Activated CD4-positive, CD25-positive, alpha-beta regulatory T cell treated with anti-CD3 and anti-CD28 coated beads, Interleukin-2, amount 50 U/mL, for 72 hours (primary cell): ENCODE results near the gene PIM2.

Source experiments
- DNase-seq: peaks from one replicate; pipeline ENCODE4 v3.0.0; 2021

Gene PIM2

DNA sequence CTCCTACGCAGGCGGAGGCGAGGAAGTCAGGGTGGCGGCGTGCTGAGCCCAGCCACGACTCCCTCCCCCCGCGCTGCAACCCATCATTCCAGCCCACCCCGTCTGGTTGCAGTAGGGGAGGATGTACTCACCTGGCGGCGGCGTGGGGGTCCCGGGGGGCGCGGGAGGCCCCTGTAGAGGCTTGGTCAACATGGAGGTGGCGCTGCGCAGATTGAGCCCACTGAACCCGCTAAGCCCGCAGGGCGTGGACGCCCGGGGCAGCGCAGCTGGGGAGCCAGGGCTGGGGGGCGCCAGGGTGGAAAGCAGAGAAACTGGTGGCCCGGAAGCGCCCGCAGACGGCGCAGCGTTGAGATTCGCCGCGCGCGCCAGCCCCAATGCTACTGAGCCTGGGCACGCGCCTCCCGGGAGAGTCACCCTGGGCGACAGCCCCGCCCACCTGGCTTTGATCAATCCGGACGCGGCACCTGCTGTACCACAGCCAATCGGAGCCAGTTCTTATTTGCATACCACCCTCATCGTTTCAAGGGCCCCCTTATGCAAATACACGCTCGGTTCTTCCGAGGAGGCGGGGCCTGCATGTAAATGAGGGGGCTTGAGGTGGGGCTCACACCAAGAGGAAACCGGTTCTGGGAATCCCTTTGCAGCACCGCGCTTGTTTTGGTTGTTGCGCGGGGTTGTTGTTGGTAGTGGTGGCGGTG, at the start of gene PIM2:
PIM2 (minus strand) TSS at position 382 of the 698 bp plus-strand sequence; CDS start at position 192, 190 bp downstream.
- DNase-seq: peak; percentile 89

DNA sequence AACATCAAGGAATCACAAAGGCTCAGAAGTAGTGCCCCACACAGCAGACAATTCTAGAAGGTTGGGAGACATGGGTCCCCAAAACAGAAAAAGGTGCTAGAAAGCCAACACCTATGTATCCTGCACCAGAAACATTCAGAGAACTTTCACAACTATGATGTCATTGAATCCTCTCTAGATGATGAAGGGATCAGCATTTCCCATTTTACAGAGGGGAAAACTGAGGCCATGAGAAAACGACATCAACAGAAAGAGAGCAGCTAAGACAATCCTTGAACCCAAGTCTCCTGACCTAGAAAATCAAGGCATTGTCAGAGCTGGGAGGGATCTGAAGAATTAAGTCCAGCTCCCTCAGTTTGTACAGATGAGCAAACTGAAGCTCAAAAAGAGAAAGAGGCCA, 49.6 kb upstream of the PIM2 start:
- DNase-seq: no peak

DNA sequence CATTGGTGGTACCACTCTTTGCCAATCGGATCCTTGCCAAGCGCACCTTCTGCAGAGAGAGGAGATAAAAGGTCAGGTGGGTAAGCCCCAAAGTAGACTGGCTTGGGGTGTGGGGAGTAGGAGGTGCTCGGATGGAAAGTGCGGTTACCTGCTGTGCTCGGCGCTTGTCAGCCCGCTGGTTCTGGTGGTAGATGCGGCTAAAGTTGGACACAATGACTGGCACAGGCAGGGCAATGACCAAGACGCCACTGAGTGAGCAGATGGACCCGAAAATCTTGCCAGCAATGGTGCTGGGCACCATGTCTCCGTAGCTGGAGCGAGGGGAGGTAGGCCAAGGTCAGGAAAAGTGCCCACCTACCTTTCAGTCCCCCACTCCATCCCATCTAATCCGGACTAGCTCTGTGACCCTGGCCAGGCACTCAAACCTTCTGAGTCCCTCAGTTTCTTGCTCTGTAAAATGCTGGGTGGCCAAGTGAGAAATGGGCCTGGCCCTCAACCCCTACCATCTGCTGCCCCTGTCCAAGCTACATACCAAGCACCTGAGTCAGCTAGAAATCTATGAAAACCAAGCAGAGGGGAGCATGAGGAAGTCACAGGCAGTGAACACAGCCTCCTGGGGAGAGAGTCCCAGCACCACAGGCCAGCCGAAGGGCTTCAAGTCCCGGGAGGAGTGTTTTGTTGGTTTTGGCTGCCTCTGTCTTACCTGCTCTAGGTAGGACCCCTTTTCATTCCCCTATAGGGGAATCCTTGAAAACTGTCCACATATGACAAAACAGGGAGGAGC, 48.2 kb upstream of the PIM2 start:
- no peak for DNase-seq

DNA sequence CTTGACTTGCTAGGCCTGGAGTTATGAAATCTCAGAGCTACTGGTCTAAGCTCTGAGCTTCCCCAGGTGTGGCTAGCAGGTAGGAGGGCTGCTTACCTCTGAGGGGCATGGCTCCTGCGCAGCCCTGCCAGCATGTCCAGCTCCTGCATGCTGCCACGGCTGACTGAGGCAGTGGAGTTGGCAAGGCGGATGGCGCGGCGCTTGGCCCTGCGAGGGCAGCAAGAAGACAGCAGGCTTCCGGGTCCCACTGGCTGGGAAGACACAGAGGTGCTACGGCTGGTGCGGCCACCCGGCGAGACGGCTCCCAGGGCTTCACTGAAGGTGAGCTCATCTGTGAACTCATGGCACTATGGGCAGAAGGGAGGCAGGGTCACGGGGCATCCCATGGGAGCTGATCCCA, 47.1 kb upstream of the PIM2 start:
- DNase-seq: no peak

DNA sequence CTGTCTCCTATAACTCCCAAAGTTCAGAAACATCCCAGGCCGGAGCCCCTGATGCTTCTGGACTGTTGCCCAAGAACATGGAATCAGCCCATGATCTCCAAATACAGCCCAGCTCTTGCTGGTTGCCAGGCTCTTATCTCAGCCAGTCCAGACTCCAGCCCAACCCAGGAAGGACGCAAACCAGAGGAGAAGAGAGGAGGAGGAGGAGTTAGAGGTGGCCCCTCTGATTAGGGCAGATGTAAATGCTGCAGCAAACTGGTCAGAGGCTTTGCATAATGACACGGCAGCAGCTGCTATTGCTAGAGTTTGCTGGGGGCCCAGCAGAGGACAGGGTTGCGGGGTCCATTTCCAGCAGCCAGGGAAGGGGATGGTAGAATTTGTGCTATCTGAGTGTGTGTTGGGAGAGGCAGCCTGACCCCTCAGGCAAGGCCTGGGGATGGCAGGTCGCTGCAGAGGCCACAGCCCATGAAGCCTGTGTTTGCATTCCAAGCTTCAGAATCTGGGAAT, 42.8 kb upstream of the PIM2 start:
- no peak for DNase-seq

DNA sequence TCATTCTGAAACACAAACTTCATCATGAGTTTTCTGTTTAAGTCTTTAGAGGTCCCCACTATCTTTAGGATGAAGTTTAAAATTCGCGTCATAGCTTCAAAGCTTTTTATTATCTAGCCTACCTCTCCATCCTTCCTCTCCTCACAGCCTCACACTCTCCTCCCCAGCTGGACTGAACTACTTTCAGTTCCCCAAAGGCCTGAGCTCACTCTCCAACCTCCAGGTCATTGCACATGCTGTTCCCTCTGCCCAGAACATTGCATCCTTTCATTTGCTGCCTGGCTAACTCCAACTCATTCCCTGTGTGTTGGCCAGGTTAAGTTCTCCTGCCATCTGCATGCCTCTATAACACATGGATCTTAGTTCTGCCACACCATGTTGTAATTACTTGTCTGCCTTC, 41.5 kb upstream of the PIM2 start:
- no peak for DNase-seq

DNA sequence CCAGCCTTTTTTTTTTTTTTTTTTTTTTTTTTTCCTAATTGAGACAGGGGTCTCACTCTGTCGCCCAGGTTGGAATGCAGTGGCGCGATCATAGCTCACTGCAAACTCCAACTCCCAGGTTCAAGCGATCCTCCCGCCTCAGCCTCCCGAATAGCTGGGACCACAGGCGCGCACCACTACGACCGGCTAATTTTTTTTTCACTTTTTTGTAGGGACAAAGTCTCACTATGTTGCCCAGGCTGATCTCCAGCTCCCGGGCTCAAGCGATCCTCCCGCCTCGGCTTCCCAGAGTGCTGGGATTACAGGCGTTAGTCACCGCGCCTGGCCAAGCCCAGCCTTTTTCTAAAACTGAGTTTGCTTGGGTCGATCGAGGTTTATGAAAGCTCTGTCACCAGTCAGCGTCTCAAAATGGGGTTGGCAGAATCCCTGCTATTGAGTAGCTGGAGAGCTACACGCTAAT, 39.8 kb upstream of the PIM2 start:
- no peak for DNase-seq

DNA sequence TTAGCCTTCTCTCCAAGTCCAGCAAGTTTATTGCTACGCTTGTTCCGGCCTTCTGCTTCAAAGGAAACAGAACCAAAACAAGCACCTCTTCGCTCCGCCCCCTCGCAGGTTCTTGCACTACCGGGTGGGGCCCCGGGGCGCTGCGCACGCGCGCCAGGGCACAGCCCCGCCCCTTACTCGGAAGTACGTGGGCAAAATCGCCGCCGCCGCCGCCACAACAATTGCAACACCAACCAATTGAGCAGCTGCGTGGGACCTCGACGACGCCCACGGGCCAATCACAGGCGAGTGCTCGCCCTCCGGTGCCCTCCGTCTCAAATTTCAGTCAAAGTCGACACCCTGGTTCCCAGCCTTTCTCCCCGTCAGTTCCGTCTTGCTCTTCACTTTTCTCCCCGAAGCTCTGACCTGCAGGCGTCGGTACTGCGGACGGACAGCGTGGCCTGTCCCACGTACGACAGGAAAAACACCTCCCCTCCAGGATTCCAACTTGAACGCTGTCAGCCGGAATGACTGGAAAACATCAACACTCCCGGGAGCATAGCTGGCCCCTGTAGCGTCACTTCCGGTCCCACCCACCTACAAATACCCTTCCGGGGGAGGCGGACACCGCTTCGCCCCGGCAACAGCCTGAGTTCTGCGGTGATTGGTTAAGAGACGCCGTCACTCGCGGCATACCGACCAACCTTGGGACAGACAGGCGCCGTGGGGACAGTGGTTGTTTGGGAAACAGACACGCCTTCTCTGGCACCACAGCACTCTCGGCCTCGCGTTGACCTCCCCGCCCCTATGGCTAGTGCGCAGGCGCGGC, 39.2 kb upstream of the PIM2 start:
- peak; percentile 90 for DNase-seq

DNA sequence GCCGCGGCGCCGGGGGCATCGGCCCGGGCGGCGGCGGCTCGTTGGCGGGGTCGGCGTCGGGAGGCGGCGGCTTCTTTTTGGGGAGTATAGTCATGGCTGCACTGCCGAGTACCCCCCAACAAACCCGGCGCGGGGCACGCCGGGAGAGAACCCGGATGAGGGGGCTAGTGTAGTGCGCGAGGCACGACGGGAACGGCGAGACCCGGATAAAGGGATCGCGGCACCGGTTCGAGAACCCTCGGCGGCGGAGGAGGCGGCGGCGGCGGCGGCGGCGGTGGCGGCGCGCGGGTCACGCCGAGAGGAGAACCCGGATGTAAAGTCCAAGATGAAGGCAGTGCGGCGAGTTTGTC, 38.6 kb upstream of the PIM2 start, which contains the start of gene OTUD5:
OTUD5 (minus strand) TSS at position 131 of the 350 bp plus-strand sequence; CDS start at position 94, 37 bp downstream.
- DNase-seq: no peak

DNA sequence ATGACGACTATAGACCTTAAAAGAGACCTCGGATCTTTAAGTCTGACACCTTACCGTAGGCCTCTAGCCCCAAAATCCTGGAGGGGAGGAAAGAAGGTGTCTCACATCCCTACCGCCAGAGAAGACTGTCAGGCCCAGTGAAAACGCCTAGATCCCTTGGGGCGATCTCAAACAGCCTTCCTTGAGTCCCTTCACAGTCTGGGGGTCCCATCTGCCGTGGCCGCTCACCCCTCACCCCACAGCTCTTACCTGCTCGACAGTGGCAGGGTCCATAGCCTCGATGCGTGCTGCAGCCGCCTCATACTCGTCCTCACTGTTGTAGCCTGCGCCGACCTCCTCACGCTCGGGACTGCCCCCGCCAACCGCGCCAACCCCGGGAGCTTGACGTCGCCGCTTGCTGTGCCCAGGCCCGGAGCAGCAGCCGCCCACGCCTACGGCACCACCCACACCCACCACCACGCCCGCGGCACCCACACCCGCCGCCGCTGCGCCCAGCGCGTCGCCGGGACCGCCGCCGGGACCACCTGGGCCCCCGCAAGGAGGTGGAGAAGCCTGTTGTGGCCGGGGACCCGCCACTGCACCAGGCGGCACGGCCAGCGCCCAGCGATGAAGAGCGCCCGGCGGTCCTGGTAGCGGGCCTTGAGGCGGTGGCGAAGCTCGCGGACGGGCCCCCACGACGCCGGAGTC, 38.0 kb upstream of the PIM2 start:
- DNase-seq: peak; percentile 69

DNA sequence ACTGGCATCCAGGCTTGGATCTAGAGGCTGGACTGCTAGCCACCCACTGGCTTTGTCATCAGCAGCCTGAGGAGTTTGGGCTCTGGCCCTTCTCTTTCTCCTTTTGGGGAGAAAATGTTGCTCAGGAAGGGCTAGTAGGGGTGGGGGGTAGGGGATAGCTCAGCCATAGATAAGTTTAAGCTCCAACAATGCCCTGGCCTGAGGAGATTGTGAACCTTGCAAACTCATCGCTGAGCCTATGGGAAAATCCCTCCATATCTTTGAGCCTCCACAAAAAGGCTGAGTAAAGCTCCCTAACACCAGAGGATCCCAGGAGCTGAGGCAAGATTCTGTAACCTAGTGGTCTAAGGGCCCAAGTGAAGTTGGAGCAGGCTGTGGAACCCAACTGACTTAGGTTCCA, 29.8 kb upstream of the PIM2 start:
- no peak for DNase-seq

DNA sequence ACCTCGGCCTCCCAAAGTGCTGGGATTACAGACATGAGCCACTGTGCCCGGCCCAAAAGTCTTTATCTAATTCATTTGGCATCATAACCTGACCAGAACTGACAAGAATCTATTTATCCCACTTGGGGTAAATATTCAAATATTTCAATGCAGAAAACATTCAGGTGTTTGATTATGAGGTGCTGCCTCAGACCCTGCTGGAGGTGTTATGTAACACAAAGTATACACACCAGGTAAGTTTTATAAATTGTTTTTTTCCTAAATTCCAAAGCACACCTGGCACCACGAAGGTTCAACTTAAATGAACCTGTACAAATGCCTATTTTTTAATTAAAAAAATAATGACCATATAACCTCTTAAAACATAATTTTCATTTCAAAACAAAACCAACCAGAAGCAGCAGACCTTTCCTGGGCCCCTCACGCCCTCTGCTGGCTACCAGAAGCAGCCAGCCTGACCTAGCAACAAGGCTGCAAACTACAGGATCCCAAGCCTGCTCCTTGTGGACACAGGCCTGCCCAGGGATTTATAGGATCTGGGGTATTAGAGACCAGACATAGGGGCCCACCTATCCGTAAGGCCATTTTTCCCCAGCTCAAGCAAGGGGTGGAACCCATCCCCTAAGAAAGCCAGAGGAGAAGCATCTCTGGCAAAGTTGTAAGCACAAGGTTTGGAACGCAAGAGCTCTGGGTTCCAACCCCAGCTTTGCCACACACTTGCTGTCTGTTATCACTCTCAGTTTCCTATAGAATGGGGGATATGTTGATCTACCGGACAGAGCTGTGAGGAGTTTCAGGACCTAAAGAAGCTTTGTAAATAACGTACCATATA, 26.9 kb upstream of the PIM2 start:
- DNase-seq: peak; percentile 65

DNA sequence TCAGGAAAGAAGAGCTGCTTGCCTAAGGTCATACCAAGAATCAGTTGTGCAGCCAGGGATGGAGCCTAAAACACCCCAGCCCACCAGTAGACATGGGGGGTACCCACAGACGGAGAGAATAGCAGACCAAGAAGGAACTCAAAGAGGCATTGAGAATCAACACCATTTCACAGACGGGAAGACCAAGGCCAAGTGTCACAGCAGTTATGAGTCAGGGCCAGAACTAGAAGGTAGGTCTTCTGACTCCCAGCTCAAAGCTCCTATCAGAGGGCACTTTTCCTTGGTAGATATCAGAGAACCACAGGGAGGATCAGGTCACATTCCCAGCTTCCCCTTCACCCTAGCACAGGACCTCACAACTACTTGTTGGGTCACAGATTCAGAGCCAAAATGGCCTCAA, 24.1 kb upstream of the PIM2 start:
- no peak for DNase-seq

DNA sequence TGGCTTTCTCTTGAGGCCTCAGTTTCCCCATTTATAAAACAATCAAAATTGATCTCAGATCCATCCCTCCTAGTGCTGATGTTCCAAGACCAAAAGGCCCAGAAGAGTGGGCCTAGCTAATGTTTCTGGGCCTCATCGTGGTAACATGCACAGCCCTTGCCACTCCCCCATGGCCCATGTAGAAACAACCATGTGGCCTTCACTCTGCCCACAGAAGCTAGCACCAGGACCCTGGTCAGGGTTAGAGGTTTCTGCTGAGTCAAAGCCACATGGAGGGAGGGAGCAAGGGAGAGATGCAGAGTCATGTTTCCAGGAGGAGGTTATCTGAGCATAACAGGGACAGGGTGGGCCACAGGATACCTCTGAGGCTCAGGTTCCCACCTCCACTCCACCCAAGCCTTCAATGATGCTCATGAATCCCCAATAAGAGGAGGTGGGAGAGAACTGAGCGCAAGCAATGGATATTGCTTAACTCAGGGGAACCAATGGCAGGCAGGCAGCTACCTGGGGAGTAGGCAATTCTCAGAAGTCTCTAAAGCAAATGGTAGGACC, 21.7 kb upstream of the PIM2 start:
- no peak for DNase-seq

DNA sequence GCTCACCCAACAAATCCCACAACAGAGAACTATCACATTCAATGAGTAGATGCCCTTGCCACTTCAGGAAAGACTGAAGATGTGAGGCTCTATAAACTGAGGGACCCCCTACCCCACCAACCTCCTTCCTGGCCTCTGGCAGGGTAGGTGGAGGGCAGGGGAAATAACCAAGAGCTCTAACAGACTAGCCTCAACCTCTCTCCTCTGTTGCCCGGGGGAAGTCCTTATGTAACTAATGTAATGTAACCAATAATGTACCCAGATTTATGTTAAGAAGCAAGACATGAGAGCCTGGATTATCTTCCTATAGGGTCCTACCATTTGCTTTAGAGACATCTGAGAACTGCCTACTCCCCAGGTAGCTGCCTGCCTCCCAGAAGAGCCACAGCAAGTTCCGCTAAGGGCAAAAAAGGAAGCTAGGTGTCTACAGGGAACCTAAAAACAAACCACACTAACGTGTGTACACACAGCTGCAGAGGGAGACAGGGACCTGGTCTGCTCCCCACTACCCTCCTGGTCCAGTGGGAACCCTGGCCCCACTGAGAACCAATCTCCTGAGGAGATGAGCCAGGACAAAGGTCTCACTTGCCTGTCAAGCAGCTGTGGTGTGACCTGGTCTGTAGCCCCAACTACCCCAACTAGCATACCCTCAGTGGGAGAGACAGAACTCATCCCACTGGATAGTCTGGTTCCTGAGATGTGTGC, 20.9 kb upstream of the PIM2 start:
- DNase-seq: no peak

DNA sequence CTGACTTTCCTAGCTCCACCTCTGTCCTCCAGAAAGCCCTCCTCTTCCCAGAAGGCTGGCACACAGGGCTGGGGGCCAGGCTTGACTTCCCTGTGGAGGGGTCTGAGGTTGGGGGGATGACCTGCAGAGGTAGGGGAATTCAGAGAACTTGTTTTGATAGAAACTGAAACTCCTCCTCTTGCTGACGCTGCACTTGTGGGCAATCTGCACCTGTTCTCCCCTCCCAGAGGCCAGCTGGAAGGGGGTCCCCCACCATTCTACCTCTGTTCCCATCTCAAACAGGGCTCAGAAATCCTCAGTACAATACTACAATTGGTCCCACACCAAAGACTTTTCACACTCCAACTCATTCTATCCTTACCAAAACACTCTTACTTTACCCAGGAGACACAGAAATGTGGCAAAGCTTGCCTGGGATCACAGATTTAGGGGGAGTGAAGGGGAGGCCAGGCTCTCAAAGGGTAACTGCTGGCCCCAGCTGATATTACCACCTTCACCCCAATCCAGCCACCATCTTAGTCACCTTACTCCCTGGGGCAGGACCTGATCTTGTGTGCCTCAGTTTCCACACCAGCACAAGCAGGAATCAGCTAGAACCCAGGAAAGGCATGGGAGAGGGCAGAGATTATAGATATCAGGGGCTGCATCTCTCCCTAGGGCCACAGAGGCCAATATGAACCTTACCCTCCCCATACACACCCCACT, 20.0 kb upstream of the PIM2 start:
- peak; percentile 74 for DNase-seq

DNA sequence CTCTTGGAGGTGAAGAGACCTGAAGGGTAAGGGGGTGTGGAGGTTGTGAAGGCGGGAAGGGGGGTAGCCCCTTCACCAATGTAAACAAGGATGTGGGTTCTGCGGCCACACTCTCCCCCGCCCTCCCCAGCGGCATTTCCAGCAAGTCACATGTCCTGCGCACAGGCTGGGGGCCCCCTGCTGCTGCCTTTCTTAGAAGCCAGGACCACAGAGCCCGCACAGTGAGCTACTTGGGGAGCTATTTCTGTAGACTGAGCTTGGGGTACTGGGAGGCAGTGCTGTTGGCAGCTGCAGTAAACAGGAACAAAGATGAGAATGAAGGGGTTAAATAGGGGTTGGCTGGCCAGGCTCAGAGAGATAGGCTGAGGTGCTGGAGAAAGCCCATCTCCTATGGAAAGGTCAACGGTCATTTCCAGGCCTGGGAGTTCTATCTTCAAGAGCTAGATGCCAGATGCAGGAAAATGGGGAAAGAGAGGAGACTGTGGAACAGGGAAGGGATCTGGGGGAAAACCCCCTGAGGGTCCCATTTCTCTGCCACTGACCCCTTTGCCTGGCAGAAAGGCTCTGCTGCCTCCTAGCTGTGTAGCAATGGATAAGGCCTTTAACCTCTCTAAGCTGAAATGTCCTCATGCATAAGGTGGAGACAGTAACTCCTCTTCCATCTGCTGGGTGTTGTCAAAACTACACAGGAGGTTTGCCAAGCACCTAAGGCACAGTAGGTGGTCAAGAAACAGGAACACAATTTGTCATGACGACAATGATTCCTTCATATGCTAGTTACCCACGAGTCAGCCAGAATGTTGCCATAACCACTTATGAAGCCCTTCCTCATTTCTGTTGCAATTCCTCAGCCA, 18.5 kb upstream of the PIM2 start:
- DNase-seq: peak; percentile 95

DNA sequence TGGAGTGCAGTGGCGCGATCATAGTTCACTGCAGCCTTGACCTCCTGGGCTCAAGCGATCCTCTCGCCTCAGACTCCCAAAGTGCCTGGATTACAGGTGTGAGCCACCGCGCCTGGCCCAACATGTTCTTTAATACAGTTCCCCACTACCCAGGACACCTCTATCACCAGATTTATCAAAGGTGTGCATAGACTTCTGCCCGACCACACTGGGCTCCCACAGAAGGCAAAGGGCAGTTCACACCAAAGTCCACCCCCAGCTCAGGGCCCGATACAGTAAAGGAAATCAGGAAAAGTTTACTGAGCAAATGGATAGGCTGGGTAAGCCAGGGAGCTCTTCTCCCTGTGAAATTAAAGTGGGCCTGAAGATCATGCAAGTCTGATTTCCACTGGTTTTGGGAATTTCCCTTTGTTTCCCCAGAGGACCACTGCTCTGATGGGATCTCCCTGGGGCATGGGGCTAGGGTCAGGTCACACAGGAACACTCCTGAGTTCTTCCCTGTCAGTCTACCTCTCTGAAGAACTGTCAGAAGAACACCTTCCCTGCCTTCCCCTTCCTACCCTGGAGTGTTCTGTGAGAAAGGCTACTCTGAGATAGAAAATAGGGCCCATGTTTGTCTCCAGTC, 17.7 kb upstream of the PIM2 start:
- no peak for DNase-seq

DNA sequence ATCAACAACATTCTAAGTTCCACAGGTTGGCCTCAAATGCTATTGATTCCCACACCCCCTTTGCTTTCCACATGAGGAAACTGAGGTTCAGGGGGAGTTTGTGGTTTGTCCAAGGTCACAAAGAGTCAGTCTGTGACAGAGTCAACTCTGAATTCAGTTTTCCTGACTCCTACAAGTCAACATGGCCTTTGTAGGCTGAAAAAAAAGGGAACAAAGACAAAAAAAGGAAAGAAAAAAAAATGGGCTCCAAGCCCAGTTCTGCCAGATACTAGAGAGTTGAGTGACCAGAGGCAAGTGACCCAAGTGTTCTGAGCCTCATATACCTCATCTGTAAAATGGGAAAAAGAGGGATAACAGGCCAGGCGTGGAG, 16.5 kb upstream of the PIM2 start:
- DNase-seq: no peak
